Activated T-cell treated with anti-CD3 and anti-CD28 coated beads, Interleukin-2, amount 50 U/mL, for 72 hours (primary cell): ENCODE measurements around the gene ZNF512B. TPM values are rescaled to one million over a fixed set of nuclear protein-coding genes. Genes with fewer than 3 reads are reported as not detected.
"Not testable (repeated sequence)": the region's sequence is repeated elsewhere in the genome, so short reads cannot be mapped to it uniquely, and the experiment has no call there.

ENCODE experiments used
- ATAC-seq, 2 donors: fragments of 150-1000 bp; cut with Tn5 transposase; replicated peaks in 1 of 2; 2 replicates each; pipeline ENCODE4 v1.10.0; 2021; ENCODE audit warnings: moderate library complexity in 2 of 2, mild to moderate bottlenecking in 1 of 2
- DNase-seq, 2 donors: peaks; one replicate each; pipeline ENCODE4 v3.0.0; 2021 to 2022; ENCODE audit warnings: mixed read lengths in 1 of 2
- H3K27ac Mint-ChIP-seq: one replicate; pipeline ENCODE4 v1.8.0; 2022; ENCODE audit warnings: mild to moderate bottlenecking, moderate library complexity, mixed read lengths
- H3K27me3 Mint-ChIP-seq: one replicate; pipeline ENCODE4 v1.8.0; 2022; ENCODE audit warnings: low read depth, mixed read lengths
- H3K36me3 Mint-ChIP-seq, 2 donors: one replicate each; pipeline ENCODE4 v1.8.0; 2022; ENCODE audit warnings: mixed read lengths in 2 of 2, mild to moderate bottlenecking in 1 of 2; ENCODE audit not compliant: insufficient read depth in 2 of 2
- H3K4me1 Mint-ChIP-seq: one replicate; pipeline ENCODE4 v1.8.0; 2022; ENCODE audit warnings: low read depth, mixed read lengths
- H3K4me3 Mint-ChIP-seq, 2 donors: one replicate each; pipeline ENCODE4 v1.8.0; 2022; ENCODE audit warnings: mild to moderate bottlenecking in 2 of 2, mixed read lengths in 2 of 2, moderate library complexity in 2 of 2
- H3K9me3 Mint-ChIP-seq, 2 donors: one replicate each; pipeline ENCODE4 v1.8.0; 2022; ENCODE audit warnings: mixed read lengths in 2 of 2
- total RNA-seq, 2 donors: library from RNA; stranded (reverse); gene quantifications; one replicate each; pipeline ENCODE4 v1.2.3, GENCODE V29; 2022

The ZNF512B gene
- total RNA-seq, 2 donors from 2014 or later = 20.0 to 20.6 TPM

DNA sequence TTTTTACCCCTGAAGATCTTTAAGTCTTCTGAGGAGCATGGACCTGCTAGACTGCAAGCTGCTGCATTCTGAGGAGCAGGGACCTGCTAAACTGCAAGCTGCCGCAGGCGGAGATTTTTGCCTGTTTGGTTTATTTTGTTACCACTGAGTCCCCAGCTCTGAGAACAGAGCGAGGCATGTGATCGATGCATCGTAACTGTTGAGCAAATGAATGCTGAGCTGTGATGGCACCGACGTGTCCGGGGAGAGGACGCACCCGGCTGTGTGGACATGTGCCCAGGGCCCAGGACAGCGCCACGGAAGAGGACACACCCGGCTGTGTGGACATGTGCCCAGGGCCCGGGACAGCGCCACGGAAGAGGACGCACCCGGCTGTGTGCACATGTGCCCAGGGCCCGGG, 50.6 kb downstream of the ZNF512B start:
- H3K9me3 Mint-ChIP-seq = no peaks in the 10 kb centered on the region
- H3K4me3 Mint-ChIP-seq = no peak overlapping the region
- H3K4me1 Mint-ChIP-seq = peaks cover 16% of the 10 kb centered on the region
- H3K27me3 Mint-ChIP-seq = no peaks in the 10 kb centered on the region
- DNase-seq (no peak), ATAC-seq (no peak)
- peaks cover 0 to 9% of the 10 kb centered on the region in 2 donors for H3K36me3 Mint-ChIP-seq
- no peak overlapping the region for H3K27ac Mint-ChIP-seq

DNA sequence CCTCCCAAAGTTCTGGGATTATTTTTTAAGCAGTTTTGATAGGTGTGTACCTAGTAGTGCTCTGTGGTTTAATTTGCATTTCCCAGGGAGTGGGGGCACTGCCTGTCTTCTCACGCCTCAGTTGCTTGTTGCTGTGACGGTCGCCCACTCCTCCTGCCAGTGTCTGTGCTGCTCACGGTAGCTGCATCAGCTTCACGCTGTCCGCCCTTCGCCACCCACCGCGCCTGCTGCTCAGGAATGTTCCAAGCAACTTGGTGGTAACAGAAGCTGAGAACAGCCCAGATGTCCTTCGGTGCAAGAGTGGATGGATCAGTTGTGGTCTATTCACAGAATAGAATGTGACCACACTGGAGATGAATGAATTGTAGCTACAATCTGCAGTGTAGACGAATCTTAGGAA, 51.9 kb downstream of the ZNF512B start:
- Mint-ChIP-seq H3K27me3 (no peaks in the 10 kb centered on the region), H3K4me1 (peaks cover 12% of the 10 kb centered on the region), H3K27ac (no peak overlapping the region), H3K4me3 (no peak overlapping the region), H3K36me3 (peaks cover 0 to 9% of the 10 kb centered on the region in 2 donors), H3K9me3 (no peaks in the 10 kb centered on the region)
- DNase-seq (no peak), ATAC-seq (no peak)

- H3K27me3 Mint-ChIP-seq, H3K4me3 Mint-ChIP-seq, DNase-seq, ATAC-seq, H3K36me3 Mint-ChIP-seq, H3K27ac Mint-ChIP-seq, H3K9me3 Mint-ChIP-seq: not testable (repeated sequence)
- peaks cover 13% of the 10 kb centered on the region for H3K4me1 Mint-ChIP-seq
Observed at GRCh38 chr20:63916371-63916939, 53.3 kb downstream of the ZNF512B start.

GRCh38 chr20:63915471-63915870, 54.3 kb downstream of the ZNF512B start:
- Mint-ChIP-seq H3K9me3 (no peaks in the 10 kb centered on the region), H3K27ac (no peak overlapping the region), H3K4me3 (no peak overlapping the region), H3K36me3 (peaks cover 0 to 8% of the 10 kb centered on the region in 2 donors), H3K4me1 (peaks cover 21% of the 10 kb centered on the region), H3K27me3 (no peaks in the 10 kb centered on the region)
- ATAC-seq (no peak), DNase-seq (no peak)

GRCh38 chr20:63913768-63914167, 56.0 kb downstream of the ZNF512B start:
- DNase-seq (no peak), ATAC-seq (no peak)
- no peak overlapping the region for H3K27ac Mint-ChIP-seq
- peaks cover 0 to 6% of the 10 kb centered on the region in 2 donors for H3K36me3 Mint-ChIP-seq
- H3K4me3 Mint-ChIP-seq = no peak overlapping the region
- H3K9me3 Mint-ChIP-seq = no peaks in the 10 kb centered on the region
- H3K27me3 Mint-ChIP-seq = no peaks in the 10 kb centered on the region
- peaks cover 33% of the 10 kb centered on the region for H3K4me1 Mint-ChIP-seq

DNA sequence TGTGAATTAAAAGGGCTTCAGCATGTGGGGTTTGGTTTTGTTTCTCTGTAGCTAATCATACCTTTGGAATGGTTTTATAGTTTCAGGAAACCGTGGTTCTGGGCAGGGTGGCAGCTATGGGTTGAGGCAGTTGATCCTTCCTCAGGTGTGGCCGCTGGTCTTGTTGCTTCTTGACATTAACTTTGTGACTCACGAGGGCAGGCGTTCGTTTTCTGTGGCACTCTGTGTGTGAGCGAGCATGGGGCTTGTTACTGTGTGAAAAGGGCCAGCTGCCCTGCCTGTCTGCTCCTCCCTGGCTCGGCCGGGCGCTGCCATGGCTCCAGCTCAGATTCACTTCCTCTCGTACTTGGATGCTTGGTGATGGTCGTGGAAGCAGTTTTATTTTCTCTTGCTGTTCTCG, 58.6 kb downstream of the ZNF512B start:
- Mint-ChIP-seq H3K4me1 (peaks cover 33% of the 10 kb centered on the region), H3K36me3 (peaks cover 0 to 6% of the 10 kb centered on the region in 2 donors), H3K4me3 (no peak overlapping the region), H3K27ac (peak overlapping the region; percentile 17), H3K9me3 (no peaks in the 10 kb centered on the region), H3K27me3 (no peaks in the 10 kb centered on the region)
- ATAC-seq (no peak), DNase-seq (no peak)

DNA sequence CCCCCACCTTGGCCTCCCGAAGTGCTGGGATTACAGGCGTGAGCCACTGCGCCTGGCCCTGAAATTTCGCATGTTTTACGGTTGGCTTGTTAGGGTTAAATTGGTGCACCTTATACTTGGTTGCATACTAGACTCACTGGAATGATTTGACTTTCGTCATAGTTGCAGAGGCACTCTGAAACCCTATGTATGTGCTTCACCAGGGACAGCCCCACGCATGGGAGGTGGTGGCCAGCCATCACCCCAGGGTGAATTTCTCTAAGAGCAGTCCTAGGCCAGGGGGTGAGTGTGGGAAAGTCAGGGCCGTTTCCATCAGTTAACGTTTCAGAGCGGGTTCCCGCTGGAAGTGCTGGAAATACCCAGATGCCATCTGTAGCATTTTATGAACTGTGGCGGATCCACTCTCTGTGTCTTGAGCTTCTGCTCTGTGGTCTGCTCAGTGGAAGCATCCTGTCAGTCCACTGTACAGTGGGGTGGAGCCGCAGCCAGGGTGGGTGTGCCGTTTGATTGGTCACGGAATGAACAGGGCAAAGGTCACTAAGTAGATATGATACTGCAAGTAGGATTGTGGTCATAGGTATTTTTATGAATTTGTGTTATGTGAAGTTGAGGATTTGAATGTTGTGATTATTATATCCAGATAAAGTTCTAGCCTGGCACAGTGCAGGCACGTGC, 61.6 kb downstream of the ZNF512B start:
- DNase-seq (no peak), ATAC-seq (no peak)
- Mint-ChIP-seq H3K36me3 (no peaks in the 10 kb centered on the region), H3K9me3 (no peaks in the 10 kb centered on the region), H3K27me3 (no peaks in the 10 kb centered on the region), H3K4me3 (no peak overlapping the region), H3K27ac (peak overlapping the region; percentile 12), H3K4me1 (peaks cover 42% of the 10 kb centered on the region)

Other genes starting within 250 kb of the ZNF512B start
- 10 to 100 TPM; 13.4 to 21.1 TPM for gene LIME1, start 233.3 kb downstream of the ZNF512B start, total RNA-seq
- 10 to 100 TPM; 43.5 to 47.0 TPM for gene SLC2A4RG, start 230.2 kb downstream of the ZNF512B start, total RNA-seq
- gene ZBTB46, start 138.7 kb downstream of the ZNF512B start, total RNA-seq = 1 to 10 TPM; 2.7 to 8.2 TPM
- gene ABHD16B, start 108.4 kb downstream of the ZNF512B start, total RNA-seq = under 1 TPM in 1 of 2 donors, not detected in 1; 0.22 TPM
- gene TPD52L2, start 104.7 kb downstream of the ZNF512B start, total RNA-seq = 10 to 100 TPM; 71.5 to 76.8 TPM
- gene DNAJC5, start 74.8 kb downstream of the ZNF512B start, total RNA-seq = 10 to 100 TPM; 37.6 to 40.5 TPM
- gene UCKL1, start 13.5 kb downstream of the ZNF512B start, total RNA-seq = 10 to 100 TPM; 27.9 to 33.1 TPM
- gene SAMD10, start 9.7 kb upstream of the ZNF512B start, total RNA-seq = 10 to 100 TPM; 54.6 to 77.0 TPM
- 10 to 100 TPM; 77.5 to 95.7 TPM for gene PRPF6, start 11.2 kb upstream of the ZNF512B start, total RNA-seq
- 10 to 100 TPM; 28.6 to 35.6 TPM for gene C20orf204, start 66.3 kb upstream of the ZNF512B start, total RNA-seq
- gene SOX18, start 79.7 kb upstream of the ZNF512B start, total RNA-seq = under 1 TPM; 0.46 to 0.72 TPM
- gene TCEA2, start 93.3 kb upstream of the ZNF512B start, total RNA-seq = 10 to 100 TPM; 55.5 to 61.6 TPM
- gene RGS19, start 109.6 kb upstream of the ZNF512B start, total RNA-seq = 10 to 100 TPM; 38.1 to 40.0 TPM
- 1 to 10 TPM; 1.3 to 1.7 TPM for gene OPRL1, start 110.2 kb upstream of the ZNF512B start, total RNA-seq
- under 1 TPM in 1 of 2 donors, not detected in 1; 0.29 TPM for gene LKAAEAR1, start 114.5 kb upstream of the ZNF512B start, total RNA-seq
- gene NPBWR2, start 137.6 kb upstream of the ZNF512B start, total RNA-seq = not detected
- gene MYT1, start 194.5 kb upstream of the ZNF512B start, total RNA-seq = under 1 TPM; 0.12 to 0.23 TPM